ENCODE data around the gene ABCA3.
"Not testable (repeated sequence)": the region's sequence is repeated elsewhere in the genome, so short reads cannot be mapped to it uniquely, and the experiment has no call there.

Gene ABCA3

DNA sequence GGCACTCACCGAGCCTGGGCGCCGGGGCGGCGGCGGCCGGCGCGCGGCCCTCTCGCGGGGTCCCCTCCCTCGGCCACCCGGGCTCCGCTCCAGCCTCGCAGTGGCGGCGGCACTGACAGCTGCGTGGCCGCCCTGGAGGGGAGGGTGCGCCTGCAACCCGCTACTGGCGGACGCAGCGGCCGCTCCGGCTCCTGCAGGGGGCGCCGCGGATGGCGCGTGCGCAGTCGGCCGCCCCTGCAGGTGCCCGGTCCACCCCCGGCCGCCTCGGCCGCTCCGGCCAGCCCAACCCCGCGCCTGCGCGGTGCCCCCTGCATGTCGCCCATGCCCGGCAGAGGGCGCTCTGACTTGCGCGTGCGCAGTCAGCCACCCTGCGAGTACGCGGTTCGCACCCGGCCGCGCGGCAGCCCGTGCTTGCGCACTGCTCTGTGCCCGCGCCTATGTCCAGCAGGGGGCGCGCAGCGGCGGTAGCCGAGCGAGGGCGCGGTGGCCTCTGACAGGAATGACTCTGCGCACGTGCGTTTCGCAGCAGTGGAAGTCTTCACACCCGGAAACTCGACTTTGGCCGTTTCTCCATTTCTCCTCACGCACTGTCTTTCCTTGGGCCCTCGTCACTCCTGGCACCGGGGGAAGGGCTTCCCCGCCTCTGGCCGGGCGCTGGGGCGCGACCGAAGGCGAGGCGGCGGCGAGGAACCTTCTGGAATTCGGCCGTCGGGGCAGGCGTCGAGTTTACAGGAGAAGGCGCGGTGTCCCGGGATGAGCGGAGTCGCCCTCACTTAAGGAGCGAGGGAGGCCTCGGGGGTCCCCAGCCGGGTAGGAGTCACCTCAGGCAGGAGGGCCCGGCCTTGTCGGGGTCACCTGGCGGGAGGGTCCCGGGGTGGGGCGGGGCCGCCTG is at the start of gene ABCA3:
ABCA3 (minus strand) TSS at position 165 of the 892 bp plus-strand sequence. CDS start 14,262 bp downstream, outside the sequence.
- DNase-seq = peak; percentile 99 to 100

GRCh38 chr16:2388875-2389433 is 48.4 kb upstream of the ABCA3 start:
- no peak for DNase-seq

- no peak for DNase-seq
Observed at GRCh38 chr16:2388139-2388874, 47.8 kb upstream of the ABCA3 start.

GRCh38 chr16:2386990-2387389 is 46.5 kb upstream of the ABCA3 start:
- no peak for DNase-seq

- DNase-seq = not testable (repeated sequence)
Observed at GRCh38 chr16:2385982-2386381, 45.5 kb upstream of the ABCA3 start.

DNA sequence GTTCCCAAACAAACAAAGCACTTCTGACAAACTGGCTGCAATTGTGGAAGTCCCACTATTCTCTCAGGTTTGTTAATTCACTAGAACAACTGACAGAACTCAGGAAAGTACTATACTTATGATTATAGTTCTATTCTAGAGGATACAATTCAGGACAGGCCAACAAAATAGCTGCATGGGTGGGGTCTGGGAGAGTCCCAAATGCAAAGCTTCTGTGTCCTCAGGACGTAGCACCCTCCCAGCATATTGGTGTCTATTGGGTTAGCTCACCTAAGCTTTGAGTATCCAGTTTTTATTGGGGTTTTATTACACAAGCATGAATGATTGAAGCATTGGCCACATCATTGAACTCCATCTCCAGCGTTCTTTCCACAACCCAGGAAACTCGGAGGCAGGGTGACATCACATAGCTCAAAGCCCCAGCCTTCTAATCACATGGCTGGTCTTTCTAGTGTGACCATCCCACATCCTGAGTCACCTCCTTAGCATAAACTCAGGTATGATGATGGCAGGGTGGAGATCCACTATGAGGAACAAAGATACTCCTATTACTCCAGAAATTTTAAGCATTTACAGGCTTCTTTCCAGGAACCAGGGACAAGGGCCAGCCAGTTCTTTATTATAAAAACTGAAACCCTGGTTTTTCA is 44.8 kb upstream of the ABCA3 start:
- DNase-seq = no peak

DNA sequence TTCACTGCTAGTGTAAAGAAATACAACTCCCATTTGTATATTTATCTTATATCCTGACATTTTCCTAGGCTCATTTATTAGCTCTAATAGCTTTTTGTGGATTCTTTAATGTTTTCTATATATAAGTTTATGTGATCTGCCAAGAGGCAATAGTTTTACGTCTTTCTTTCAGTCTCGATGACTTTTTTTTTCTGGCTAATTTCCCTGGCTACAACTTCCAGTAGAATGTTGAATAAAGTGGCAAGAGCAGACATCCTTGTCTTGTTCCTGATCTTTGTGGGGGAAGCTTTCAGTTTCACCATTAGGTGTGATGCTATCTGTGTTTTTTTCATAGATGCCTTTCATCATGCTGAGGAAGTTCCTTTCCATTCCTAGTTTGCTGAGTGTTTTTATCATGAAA is 43.9 kb upstream of the ABCA3 start:
- DNase-seq = no peak

- DNase-seq = no peak
Observed at GRCh38 chr16:2383501-2383900, 43.0 kb upstream of the ABCA3 start.

- DNase-seq = no peak
Observed at GRCh38 chr16:2374644-2375043, 34.1 kb upstream of the ABCA3 start.

DNA sequence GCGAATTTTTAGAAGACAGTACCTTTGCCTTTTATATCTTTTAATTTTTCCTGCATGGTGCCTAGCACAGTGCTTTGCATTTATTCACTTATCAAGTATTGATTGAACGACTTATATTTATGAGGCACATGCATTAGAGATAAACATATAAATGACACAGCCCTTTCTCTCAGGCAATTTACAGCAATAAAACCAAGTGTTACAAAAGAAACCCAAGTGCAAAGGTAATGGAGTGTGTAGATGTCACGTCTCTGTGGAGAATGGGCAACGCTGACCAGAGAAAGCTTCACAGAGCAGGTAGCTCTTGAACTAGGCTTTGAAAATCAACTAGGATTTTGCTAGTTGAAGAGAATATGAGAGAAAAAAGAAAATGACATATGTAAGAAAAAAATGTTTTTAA is 32.6 kb upstream of the ABCA3 start:
- no peak for DNase-seq

GRCh38 chr16:2372684-2373083 is 32.2 kb upstream of the ABCA3 start:
- DNase-seq = no peak

DNA sequence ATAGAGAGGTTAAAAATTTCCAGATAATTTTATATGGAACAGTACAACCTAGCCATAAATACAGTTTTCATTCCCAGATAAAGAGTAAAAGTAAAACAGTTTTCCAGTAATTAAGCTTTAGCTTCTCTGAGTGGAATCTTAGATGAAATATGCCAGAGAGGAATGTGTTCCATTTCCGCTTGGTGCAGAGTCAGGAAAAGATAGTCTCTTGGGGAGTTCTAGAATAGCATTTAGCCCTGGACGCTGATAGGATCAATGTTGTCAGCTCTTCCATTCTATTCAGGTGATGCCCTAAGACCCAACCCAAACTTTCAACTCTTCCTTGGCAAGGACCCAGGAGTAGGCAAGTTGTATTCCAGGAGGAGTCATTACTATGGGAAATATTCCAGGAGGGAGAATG is 30.9 kb upstream of the ABCA3 start:
- no peak for DNase-seq

- no peak for DNase-seq
Observed at GRCh38 chr16:2370721-2371120, 30.2 kb upstream of the ABCA3 start.

DNA sequence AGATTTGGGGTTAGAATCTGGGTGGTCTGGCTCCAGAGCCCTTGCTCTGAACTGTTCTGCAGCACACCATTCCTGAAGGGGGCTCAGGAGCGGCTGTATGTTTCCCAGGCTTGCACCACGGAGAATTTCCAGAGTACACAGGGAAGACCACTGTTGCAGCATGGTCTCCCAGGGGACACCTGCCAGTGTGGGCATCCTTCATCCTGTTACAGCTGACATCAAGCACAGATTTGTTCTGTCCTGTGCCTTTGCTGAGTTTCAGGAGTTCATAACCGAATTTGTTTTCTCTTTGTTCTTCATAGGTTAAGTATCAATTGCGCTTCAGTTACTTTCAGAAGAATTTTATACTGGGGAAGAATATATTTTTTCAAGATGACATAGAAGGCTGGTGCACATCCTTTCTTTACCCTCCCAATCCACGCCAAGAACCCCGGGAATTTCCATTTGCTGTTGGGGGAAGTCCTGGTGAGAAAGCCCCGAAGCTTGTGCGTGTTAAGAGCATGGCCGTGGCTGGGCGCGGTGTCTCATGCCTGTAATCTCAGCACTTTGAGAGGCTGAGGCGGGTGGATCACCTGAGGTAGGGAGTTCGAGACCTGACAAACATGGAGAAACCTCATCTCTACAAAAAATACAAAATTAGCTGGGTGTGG is 26.3 kb upstream of the ABCA3 start:
- no peak for DNase-seq

DNA sequence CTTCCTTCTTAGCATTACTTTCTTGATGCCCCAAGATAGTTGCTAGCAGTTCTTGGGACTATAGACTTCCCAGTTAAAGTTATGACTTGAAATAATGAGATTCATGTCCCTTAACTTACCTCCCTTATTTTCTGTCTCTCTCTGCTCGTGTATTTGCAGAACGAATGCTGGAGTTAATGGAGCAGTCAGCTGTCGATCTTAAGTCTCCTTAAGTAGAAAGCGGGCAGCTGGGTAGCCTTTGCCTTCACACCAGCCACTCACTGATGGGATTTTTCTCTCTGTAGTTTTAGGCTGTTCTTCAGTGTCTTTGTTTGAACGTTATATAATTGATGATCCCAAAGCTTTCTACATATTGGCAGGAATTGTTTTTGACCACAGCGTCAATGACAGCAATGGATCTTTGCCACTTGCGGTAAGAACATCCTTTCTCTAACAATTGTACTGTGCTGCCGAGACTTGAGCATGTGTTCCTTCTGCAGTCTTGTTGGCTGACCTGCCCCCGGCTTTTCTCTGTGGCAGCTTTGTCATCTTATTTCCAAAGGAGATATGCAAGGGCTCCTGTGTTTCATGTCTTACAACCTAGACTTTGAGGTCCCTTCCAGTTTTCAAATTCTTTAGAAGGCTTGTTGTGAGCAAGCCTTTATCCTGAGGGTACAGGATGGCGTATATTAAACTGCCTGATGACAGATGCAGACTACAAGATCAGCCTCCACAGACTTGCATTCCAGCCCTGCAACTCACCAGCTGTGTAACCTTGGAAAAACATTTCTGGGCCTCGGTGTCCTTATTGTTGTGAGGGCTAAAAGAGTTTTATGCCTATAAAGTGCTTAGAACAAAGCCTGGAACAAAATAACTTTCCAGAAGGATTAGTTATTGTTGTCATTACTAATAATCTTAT is 25.1 kb upstream of the ABCA3 start:
- no peak for DNase-seq

DNA sequence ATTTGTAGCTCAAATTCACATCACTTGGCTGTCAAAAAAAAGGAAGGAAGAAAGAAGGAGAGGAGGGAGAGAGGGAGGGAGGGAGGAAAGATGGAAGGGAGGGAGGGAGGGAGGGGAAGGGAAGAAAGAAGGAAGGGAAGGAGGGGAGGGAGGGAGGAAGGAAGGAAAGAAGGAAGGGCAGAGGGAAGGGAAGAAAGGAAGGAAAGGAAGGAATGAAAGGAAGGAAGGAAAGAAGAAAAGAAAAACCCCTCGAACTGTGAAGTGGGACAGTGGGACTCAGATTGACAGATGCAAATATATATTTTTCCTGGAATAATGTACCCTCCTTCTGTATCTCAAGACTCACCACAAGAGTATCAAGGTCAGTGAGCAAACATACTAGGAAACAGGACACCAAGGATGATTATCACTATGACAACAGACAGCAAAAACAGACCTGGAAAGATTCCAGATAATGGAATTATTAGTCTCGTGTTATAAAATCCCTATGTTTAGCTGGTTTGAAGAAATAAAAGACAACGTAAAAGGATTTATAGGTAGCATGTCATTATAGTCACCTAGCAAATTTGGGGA is 24.2 kb upstream of the ABCA3 start:
- no peak for DNase-seq

GRCh38 chr16:2362218-2362617 is 21.7 kb upstream of the ABCA3 start:
- no peak for DNase-seq

DNA sequence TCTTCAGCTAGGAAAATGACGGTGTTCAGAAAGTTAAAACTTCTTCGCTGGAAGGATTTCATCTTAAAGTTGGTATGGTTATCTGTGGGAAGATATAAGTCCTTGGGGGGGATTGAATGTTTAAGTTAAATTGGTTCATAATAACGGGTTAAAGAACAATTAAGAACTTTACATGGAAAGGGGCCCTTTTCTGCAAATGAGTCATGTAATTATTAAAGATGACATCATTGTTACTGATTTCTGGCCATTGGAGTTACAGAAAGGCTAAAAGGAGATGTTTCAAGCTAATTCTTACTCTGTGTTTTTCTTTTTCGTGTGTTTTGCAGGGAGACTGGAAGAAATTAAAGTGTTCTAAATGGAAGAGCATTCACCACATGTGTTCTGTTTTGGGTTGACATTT is 20.6 kb upstream of the ABCA3 start:
- no peak for DNase-seq

- no peak for DNase-seq
Observed at GRCh38 chr16:2359919-2360318, 19.4 kb upstream of the ABCA3 start.

GRCh38 chr16:2358811-2359210 is 18.3 kb upstream of the ABCA3 start:
- no peak for DNase-seq

- no peak for DNase-seq
Observed at GRCh38 chr16:2357331-2357730, 16.8 kb upstream of the ABCA3 start.

Measured in activated T-cell treated with anti-CD3 and anti-CD28 coated beads, Interleukin-2, amount 50 U/mL, for 48 hours (primary cell).